NCI-H2196 treated with DMSO at 0.1 percent for 48 hours (cell line): ENCODE measurements around the gene FAM89A.
A peak's percentile ranks its signal among the peaks of the same experiment; 100 is the strongest.
"Not testable (repeated sequence)": the region's sequence is repeated elsewhere in the genome, so short reads cannot be mapped to it uniquely, and the experiment has no call there.

Experiments
- DNase-seq: peaks from one replicate; lab custom pipeline; 2025; ENCODE audit not compliant: unreplicated experiment; lab: John Stamatoyannopoulos, UW

Gene FAM89A

DNA sequence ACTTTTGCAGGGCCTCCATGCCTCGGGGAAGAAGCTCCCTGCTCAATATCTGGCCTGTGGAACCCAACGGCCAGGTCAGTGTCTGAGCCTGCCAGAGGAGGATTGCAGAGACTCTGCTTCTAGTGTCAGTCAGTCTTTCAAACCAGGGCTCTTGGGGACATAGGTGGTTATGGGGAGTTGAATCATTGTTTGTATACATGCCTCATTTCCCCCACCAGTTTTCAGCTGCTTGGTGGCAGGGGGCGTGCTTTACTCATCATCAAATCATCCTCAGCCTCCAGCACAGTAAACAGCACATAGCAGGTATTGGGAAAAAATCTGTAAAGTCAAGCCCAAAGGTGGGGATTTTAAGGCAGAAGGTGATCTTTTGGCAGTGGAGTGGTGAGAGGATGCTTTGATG lies 17.4 kb upstream of the FAM89A start:
- no peak for DNase-seq

DNA sequence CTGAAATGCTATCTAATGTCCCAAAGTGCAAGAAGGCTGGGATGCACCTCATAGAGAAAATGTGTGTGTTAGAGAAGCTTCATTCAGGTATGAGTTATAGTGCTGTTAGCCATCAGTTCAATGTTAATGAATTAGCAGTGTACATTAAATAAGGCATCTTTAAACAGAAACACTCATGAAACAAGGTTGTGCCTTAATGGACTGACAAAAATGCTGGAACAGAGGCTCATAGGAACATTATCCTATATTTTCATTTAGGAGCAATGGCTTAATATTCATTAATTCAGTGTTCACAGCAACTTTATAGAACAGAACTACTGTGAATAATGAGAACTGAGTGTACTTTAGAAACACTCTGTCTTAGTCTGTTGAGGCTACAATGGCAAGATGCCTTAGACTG lies 15.2 kb upstream of the FAM89A start:
- no peak for DNase-seq

DNA sequence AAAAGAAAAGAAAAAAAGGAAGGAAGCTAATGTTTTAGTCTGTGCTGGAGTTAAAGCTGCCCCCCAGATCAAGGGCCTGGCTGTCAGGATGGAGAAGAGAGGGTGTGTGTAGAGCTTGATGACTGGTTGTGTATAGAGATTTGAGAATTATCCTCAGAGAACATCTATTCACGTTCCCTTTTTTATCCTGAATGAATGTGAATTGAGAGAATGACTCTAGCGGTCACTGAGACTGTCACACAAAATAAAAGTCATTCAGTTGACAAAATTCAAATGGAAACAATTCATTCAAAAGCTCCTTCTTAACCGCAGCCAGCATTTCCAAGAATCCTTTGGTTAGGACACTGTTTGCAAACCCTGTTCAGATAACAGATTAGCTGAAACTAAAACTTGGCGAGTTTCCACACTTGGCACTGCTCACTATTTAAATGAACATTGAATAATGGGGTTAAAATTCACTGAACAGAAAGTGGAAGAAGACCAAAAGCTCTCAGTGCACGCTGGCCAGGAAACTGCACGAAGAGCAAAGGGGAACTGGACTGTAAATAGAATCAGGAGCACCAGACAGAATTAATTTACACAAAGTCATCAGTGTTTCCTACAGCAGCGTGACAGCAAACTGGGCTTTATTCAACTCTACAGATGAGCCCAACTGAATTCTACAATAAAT lies 13.6 kb upstream of the FAM89A start:
- peak; percentile 62 for DNase-seq

DNA sequence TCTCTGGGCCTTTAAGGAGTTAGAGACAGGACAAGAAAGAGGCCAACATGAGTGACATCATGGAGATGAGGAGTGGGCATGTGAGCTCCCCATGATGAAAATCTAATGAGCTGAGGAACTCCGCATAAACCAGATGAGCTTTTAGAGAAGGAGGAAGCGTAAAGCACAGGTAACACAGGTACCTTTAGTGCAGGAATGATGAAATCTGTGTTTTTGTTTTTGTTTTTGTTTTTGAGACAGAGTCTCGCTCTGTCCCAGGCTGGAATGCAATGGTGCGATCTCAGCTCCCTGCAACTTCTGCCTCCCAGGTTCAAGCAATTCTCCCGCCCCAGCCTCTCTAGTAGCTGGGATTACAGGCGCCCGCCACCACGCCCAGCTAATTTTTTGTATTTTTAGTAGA lies 12.7 kb upstream of the FAM89A start:
- no peak for DNase-seq

DNA sequence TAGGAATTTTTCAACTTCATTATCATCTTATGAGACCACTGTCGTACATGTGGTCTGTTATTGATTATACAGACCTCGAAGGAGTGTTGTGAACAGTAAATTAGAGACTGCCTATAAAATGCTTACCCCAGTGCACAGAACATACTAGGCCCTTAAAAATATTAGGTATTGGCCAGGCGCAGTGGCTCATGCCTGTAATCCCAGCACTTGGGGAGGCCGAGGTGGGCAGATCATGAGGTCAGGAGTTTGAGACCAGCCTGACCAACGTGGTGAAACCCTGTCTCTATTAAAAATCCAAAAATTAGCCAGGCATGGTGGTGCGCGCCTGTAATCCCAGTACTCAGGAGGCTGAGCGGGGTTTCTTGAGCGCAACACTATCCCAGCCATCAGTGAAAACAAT lies 10.9 kb upstream of the FAM89A start:
- DNase-seq, result not testable (repeated sequence)

DNA sequence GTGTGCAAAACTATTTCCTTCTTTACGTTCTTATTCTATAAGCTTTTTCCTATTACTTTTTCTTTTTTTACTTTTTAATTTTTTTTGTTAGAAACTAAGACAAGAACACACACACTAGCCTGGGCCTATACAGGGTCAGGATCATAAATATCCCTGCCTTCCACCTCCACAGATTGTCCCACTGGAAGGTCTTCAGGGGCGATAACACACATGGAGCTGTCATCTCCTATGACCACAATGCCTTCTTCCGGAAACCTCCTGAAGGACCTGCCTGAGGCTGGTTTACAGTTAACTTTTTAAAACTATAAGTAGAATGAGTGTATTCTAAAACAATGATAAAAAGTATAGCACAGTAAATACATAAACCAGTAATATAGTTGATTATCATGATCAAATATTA lies 10.3 kb upstream of the FAM89A start:
- DNase-seq, result no peak

DNA sequence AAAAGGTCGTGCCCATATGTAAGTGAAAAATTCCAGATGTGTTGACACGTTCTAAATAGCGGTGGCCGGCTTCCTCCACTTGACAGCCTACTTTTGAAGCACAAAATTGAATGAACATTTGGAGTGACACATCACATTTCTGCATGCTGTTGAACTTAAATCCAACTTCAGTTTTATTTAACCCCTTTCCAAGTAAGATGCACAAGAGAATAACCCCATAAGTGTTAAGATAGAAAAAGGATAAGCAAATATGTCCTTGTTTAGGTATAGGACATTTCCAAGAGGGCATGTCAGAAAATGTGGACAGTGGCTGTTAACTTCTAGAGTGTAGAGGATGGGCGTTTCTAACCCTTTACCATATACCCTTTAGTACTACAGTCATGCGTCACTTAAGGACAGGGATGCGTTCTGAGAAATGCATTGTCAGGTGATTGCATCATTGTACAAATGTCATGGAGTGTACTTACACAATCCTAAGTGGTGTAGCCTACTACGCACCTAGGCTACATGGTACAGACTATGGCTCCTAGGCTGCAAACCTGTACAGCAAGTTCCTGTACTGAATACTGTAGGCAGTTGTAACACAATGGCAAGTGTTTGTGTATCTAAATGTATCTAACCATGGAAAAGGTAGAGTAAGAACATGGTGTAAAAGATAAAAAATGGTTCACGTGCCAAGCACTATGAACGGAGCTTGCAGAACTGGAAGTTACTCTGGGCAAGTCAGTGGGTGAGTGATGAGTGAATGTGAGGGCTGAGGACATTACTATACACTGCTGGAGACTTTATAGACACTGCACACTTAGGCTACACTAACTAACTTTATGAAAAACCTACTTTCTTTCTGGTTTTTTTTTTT lies 9.3 kb upstream of the FAM89A start:
- DNase-seq, result no peak

DNA sequence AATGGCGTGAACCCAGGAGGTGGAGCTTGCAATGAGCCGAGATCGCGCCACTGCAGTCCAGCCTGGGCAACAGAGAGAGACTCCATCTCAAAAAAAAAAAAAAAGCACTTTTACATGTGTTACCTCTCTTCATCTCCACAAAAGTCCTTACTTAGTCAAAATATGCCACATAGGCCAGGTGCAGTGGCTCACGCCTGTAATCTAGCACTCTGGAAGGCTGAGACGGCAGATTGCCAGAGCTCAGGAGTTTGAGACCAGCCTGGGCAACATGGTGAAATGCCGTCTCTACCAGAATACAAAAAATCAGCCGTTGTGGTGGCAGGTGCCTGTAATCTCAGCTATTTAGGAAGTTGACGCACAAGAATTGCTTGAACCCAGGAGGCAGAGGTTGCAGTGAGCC lies 8.4 kb upstream of the FAM89A start:
- DNase-seq, result not testable (repeated sequence)

DNA sequence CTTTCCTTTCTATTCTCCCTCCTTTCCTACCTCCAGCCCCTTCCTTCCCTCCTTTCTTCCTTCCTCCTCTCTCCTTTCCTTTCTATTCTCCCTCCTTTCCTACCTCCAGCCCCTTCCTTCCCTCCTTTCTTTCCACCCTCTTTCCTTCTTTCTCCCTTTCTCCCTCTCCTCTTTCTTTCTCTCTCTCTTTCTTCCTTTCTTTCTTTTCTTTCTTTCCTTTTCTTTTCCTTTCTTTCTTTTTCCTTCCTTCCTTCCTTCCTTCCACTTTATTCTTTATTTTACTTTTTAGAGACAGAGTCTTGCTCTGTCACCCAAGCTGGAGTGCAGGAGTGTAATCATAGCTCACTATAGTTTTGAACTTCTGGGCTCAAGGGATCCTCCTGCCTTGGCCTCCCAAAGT lies 7.5 kb upstream of the FAM89A start:
- not testable (repeated sequence) for DNase-seq

DNA sequence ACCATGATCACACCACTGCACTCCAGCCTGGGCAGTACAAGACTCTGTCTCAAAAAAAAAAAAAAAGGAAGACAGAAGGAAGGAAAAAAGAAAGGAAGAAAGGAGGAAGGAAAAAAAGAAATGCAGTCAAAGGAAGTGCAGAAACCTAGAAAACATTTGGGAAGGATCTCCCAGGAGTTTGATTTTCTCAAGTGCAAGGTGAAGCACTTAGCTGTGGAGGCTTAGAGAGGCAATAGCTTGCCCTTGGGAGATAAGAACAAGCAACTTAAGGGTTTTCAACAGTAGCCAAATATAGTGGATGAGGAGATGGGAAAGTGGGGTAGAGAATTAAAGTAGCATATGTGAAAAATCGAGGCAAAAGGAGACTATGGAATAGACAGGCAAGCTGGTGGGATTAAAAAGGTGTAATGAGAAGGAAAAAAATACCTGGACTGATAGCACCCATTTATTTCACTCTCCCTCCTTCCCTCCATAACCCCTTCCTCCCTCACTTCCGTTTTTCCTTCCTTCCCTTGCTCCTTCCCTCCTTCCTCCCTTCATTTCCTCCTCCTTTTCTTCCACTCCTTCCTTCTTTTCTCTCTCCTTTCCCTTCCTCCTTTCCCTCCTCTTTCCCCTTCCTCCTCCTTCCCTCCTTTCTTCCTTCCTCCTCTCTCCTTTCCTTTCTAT lies 6.8 kb upstream of the FAM89A start:
- DNase-seq, result no peak

DNA sequence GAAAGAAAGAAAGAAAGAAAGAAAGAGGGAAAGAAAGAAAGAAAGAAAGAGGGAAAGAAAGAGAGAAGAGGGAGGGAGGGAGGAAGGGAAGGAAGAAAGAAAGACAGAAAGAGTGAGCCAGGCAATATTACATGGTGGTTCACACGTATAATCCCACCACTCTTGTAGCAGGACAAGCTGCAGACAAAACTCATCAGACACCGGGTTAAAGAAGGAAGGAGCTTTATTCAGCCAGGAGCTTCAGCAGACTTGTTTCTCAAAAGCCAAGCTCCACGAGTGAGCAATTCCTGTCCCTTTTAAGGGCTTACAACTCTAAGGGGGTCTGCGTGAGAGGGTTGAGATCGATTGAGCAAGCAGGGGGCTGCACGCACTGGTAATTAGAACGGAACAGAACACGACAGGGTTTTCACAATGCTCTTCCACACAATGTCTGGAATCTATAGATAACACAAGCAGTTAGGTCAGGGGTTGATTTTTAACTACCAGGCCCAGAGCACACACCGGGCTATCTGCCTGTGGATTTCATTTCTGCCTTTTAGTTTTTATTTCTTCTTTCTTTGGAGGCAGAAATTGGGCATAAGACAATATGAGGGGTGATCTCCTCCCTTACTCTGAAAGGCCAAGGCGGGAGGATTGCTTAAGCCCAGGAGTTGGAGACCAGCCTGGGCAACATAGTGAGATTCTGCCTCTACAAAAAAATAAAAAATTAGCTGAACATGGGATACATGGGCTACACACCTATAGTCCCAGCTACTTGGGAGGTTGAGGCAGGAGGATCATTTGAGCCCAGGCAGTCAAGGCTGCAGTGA lies 6.1 kb upstream of the FAM89A start:
- DNase-seq, result not testable (repeated sequence)

DNA sequence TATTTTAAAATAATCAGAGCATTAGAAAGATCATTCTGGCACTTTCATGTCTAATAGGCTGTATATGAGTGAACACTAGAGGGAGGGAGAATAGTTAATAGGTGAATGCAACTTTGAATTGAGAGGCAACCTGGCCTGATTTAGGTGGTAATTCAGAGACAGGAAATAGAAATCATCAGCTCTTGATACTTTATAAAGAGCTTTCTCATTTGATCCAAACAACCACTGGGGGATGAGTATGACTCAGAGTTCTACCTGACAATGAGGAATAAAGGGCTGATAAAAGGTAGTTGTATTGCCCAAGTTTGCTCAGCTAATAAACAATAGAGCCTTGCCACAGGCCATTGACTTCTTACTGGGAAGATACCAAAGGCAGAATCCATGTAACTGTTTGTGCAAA lies 5.2 kb upstream of the FAM89A start:
- no peak for DNase-seq

DNA sequence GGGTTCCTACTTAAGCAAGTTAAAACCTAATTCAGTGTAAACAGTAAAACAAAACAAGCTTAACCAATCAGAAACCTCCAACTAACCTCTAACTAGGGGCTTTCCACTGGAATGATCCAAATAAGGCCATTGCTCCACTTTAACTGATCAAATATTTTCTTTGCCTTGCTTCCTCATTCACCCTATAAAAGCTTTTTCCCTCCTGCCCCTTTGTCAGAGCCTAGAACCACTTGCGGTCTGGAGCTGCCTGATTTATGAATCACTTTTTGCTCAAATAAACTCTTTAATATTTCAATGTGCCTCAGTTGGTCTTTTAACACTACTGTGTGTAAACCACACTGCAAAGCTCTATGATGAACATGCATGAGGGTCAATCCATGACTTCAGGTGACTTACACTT lies 4.5 kb upstream of the FAM89A start:
- no peak for DNase-seq

DNA sequence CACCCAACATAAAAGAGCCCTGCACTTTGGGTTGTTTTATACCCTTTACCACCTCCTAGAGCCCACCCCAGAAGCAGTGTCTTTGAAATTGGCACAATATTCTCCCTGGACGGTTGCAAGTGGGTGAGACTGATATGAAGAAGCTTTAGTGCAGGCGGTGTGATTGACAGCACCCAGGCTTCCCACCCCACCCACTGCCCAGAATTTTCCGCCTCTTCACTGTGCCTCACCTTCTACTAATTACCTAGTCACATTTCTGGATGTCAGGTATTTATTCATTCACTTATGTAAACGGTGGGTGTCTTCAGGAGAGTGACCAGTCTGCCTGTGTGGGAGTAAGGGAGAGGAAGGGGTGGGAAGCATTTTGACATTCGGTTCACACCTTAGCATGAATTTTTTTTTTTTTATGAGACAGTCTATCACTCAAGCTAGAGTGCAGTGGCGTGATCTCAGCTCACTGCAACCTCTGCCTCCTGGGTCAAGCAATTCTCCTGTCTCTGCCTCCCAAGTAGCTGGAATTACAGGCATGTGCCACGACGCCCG lies 1.7 kb upstream of the FAM89A start:
- no peak for DNase-seq

DNA sequence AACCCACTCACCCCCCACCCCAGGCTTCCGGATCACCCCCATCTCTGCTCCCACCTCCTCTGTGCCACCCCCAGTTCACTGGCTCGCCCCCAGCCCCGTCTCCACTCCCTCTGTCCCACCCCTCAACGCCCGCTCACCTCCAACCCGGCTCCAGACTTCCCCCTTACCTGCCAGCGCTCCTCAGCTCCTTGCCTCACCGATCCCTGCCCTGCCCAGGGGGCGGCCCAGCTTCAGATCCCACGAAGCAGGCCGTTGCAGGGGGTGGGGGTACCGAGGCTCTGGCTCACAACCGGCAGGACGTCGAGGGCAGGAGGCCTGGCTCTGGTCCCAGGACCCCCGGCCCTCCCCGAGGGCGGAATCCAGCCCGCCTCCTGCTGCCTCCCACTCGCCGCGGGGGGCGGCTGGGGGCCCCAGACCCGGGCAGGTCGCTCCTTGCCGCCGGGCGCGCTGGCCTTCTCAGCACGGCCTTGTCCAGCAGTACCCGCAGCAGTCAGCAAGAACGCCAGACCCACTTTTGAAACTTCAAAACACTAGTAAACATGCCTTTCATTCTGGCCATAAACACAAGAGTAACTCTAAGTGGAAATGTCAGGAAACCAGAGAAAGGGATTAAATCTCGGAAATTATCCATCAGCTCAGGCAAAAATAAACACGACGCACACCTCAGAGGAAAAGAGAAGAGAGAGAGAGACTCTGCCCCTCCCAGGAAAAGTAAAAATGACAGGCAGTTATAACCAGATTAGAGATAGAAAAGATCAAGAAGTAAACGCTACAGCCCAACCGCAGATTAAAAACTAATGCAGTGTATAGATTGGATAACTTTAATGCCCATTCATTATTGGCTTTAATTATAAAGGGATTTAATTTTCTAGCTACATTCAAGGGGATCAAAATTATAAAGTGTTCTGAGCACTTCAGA lies 1.0 kb upstream of the FAM89A start:
- DNase-seq, result no peak

DNA sequence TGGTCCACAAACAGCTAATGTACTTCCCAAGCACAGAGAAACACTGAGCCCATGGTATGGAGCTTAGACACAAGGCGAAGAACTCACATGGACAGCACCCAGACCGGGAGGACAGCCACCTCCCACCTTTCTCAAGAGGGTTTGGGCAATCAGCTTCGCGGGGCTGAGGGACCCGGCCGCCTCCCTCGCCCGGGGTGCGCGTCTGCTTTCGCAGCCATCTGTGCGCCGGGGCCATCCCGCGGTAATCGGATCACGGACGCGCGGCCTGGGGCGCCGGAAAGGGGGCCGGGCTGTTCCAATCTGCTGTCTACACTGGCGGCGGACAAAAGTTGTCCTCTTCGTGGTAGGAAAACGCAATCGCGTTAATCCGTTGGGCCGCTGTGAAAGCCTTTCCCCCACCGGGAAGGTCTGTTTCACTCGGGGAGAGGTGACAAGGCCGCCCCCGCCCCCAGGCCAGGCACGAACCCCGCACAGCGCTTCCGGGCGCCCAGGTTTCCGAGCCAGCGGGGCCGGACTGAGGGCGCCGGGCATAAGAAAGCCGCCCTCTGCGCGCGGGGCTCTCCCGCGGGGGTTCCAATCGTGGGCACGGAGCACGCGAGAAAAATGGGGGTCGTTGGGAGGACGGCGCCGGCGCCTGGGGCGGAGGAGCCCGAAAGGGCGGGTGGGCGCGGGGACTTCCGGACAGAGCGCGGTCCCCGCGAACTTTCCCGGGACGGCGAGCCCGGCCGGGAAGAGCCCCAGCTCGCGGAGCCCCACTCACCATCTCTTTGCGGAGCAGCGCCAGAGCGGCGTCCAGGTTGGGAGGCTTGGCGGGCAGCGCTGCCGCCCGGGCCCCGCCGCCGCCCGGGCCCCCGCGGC lies 664 bp downstream of the FAM89A start:
- DNase-seq, result no peak

DNA sequence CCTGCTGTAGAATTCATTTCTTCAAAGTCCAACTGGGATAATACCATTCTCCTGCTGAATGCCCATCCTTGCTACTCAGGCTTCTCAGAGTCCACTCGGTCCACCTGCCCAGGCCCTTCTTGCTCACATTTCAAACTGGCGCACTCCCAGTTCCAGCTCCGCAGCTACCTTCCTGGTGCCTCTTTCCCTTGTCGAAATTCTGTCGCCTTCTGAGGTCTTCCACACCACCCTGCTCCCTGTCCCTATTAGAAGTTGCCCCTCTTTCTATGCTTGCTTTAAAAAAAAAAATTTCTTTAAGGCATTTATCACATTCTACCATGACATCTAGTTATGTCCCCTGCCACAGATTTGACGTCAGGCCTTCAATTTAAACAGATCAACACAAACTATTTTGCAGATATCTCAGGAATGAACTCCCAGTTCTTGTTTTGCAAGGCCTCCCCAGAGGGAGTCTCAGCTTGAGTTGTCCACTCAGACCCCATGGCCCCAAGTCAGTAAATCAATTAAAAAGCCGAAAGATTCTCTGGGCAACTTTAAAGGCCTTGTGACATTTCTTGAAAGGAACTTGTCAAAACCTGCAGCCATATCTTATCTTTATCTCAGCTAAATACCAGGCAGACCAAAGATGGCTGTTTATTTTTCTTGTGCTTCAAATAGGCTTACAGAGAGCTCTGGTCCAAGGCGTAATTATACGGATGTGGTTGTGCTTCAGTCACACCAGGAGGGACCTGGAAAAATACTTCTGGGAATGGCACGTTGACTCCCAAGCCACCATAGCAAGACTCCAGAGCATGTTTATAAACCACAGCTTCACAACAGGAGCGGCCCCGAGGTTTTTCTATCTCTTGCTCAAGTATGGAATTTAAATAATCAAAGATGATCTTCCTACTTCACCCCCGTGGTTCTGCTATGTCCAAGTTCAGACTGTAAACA lies 2.2 kb downstream of the FAM89A start:
- DNase-seq, result no peak

DNA sequence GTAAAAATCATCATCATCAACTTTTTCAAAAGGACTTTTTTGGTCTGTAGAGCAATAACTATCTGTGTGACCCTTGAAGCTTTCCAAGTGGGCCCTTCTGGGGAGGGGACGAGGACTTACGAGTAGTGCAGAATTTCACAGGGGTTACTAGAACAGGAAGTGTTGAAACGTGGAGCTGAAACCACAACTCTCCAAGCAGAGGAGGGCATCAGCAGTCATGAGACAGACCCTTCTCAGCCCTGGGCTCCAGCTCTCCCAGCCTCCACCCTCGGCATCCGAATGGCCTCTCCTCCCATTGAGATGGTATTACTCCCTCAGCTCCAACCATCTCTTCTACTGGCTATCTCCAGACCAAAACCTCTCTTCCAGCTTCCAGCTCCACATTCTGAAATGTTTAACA lies 3.6 kb downstream of the FAM89A start:
- DNase-seq, result no peak
